Thoracic aorta (tissue), 2 donors: Measurements from ENCODE around the gene FAR2. TPM values are rescaled to one million over a fixed set of nuclear protein-coding genes. Genes with fewer than 3 reads are reported as not detected.

ENCODE experiments used
- ATAC-seq: fragments of 150-250 bp; one replicate; pipeline ENCODE4 v1.8.0; 2017; ENCODE audit warnings: low read depth; ENCODE audit not compliant: insufficient number of reproducible peaks, low FRiP score
- DNase-seq: peaks from one replicate; pipeline ENCODE4 v3.0.0-alpha.2; 2020; ENCODE audit warnings: low spot score
- H3K27ac ChIP-seq, 2 donors: fragments of 200-600 bp; sonication (generic); 1 replicate in 1 of 2; 2 replicates in 1 of 2; pipeline ENCODE4 v1.5.1; 2016; ENCODE audit warnings: mild to moderate bottlenecking in 2 of 2, moderate library complexity in 2 of 2
- H3K27me3 ChIP-seq: fragments of 200-600 bp; sonication (generic); replicated peaks from 2 replicates; pipeline ENCODE4 v1.6.0; 2016; ENCODE audit warnings: mild to moderate bottlenecking; ENCODE audit not compliant: insufficient read depth
- H3K36me3 ChIP-seq: fragments of 200-600 bp; sonication (generic); one replicate; pipeline ENCODE4 v1.5.1; 2016
- H3K4me1 ChIP-seq, 2 donors: fragments of 200-600 bp; sonication (generic); 1 replicate in 1 of 2; 2 replicates in 1 of 2; pipeline versions ENCODE4 v1.5.1 to v1.6.0; 2016; ENCODE audit warnings: low read depth in 2 of 2, mild to moderate bottlenecking in 1 of 2; ENCODE audit not compliant: control insufficient read depth in 1 of 2
- H3K4me3 ChIP-seq: fragments of 200-600 bp; sonication (generic); 2 replicates; pipeline ENCODE4 v1.5.1; 2016; ENCODE audit warnings: mild to moderate bottlenecking
- H3K9me3 ChIP-seq: fragments of 200-600 bp; sonication (generic); 2 replicates; pipeline ENCODE4 v1.5.1; 2016
- CTCF ChIP-seq: fragments of 200-600 bp; sonication (generic); IDR thresholded peaks from one replicate; pipeline ENCODE4 v1.5.1; 2019; ENCODE audit warnings: antibody characterized with exemption
- total RNA-seq, 2 donors: library from RNA; depleted of rRNA; stranded (reverse); fragments of >200 nt; gene quantifications; one replicate each; pipeline versions ENCODE4 v1.1.0 to v1.2.3, GENCODE V29; 2016

FAR2 gene
- total RNA-seq, 2 donors from 2014 or later, result 8.5 to 16.9 TPM

DNA sequence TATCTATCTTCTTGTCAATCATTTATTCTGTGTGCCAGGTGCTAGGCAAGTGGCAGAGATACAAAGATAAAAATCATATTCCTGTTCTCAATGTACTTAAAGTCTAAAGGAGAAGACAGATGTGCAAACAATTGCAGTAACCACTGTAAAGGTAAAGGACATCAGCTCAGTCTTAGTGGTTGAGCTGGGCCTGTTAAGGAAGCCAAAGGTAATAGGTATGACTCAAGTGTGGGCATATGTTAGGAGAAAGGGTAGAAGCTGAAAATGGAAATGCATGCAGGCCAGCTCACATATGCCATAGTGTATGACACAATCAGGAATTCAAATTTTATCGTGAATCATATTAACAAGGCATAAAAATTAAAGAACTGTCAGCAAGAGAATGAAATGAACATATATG lies 49.8 kb downstream of the FAR2 start:
- no peak for TF ChIP-seq CTCF
- Histone ChIP-seq H3K4me1 (no peaks in the 10 kb centered on the region), H3K4me3 (no peak overlapping the region), H3K27ac (no peak overlapping the region), H3K9me3 (no peaks in the 10 kb centered on the region), H3K27me3 (no peaks in the 10 kb centered on the region), H3K36me3 (no peaks in the 10 kb centered on the region)
- DNase-seq, result no peak
- ATAC-seq, result no peak

GRCh38 chr12:29200586-29200985 lies 51.5 kb downstream of the FAR2 start:
- H3K36me3 ChIP-seq, result no peaks in the 10 kb centered on the region
- no peak for ATAC-seq
- DNase-seq, result no peak
- H3K4me3 ChIP-seq, result no peak overlapping the region
- no peaks in the 10 kb centered on the region for H3K4me1 ChIP-seq
- H3K27ac ChIP-seq, result no peak overlapping the region
- no peak for TF ChIP-seq CTCF
- H3K9me3 ChIP-seq, result no peaks in the 10 kb centered on the region
- no peaks in the 10 kb centered on the region for H3K27me3 ChIP-seq

- no peaks in the 10 kb centered on the region for H3K36me3 ChIP-seq
- no peaks in the 10 kb centered on the region for H3K27me3 ChIP-seq
- no peak for TF ChIP-seq CTCF
- H3K9me3 ChIP-seq, result no peaks in the 10 kb centered on the region
- no peak overlapping the region for H3K27ac ChIP-seq
- no peaks in the 10 kb centered on the region for H3K4me1 ChIP-seq
- ATAC-seq (no peak), DNase-seq (no peak)
- H3K4me3 ChIP-seq, result no peak overlapping the region
Measured at GRCh38 chr12:29201296-29201695, 52.2 kb downstream of the FAR2 start.

DNA sequence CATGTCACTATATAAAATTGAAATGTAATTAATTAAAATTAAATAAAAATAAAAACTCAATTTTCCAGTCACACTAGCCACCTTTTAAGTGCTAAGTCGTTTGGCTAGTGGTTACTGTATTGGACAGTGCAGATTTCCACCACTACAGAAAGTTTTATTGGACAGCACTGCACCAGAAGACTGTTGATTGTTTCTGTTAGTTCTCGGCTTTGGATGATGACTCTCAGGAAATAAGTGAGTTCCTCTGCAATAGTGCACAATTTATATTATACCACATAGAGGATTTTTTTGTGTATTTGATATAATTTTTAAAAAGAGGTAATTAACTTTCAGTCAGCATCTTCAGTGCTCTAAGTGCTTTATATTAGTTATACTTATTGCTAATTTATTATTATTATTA lies 52.7 kb downstream of the FAR2 start:
- no peak for TF ChIP-seq CTCF
- no peak overlapping the region for H3K27ac ChIP-seq
- ATAC-seq, result no peak
- H3K27me3 ChIP-seq, result no peaks in the 10 kb centered on the region
- H3K4me3 ChIP-seq, result no peak overlapping the region
- H3K36me3 ChIP-seq, result no peaks in the 10 kb centered on the region
- H3K9me3 ChIP-seq, result no peaks in the 10 kb centered on the region
- H3K4me1 ChIP-seq, result no peaks in the 10 kb centered on the region
- no peak for DNase-seq

DNA sequence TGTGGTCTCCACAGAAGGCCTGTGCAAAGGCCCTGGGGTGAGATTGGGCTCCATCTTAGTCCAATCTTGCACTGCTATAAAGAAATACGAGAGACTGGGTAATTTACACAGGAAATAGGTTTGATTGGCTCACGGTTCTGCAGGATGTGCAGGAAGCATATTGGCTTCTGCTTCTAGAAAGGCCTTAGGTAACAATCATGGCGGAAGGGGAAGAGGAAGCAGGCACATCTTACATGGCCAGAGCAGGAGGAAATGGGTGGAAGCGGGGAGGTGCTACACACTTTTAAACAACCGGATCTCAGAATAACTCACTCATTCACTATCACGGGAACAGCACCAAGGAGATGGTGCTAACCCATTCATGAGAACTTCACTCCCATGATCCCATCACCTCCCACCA lies 55.4 kb downstream of the FAR2 start:
- H3K27ac ChIP-seq, result no peak overlapping the region
- no peak for TF ChIP-seq CTCF
- H3K9me3 ChIP-seq, result no peaks in the 10 kb centered on the region
- H3K4me1 ChIP-seq, result no peaks in the 10 kb centered on the region
- no peaks in the 10 kb centered on the region for H3K36me3 ChIP-seq
- no peak for DNase-seq
- ATAC-seq, result no peak
- H3K27me3 ChIP-seq, result no peaks in the 10 kb centered on the region
- H3K4me3 ChIP-seq, result no peak overlapping the region
